Testis (tissue), 3 donors: ENCODE data around the gene GPC2. TPM values are rescaled to one million over a fixed set of nuclear protein-coding genes. Genes with fewer than 3 reads are reported as not detected.

Experiments used
- DNase-seq: peaks from one replicate; pipeline ENCODE4 v3.0.0-alpha.2; 2019
- H3K27ac ChIP-seq, 2 donors: fragments of 200-600 bp; sonication (generic); one replicate each; pipeline ENCODE4 v1.5.1; 2019
- H3K27me3 ChIP-seq: fragments of 200-600 bp; sonication (generic); one replicate; pipeline ENCODE4 v1.5.1; 2019
- H3K36me3 ChIP-seq: fragments of 200-600 bp; sonication (generic); one replicate; pipeline ENCODE4 v1.5.1; 2017; ENCODE audit warnings: low read depth; ENCODE audit errors: missing control alignments
- H3K4me1 ChIP-seq: fragments of 200-600 bp; sonication (generic); one replicate; pipeline ENCODE4 v1.5.1; 2019
- H3K4me3 ChIP-seq, 2 donors: fragments of 200-600 bp; sonication (generic); one replicate each; pipeline ENCODE4 v1.5.1; 2017 to 2019
- H3K9me3 ChIP-seq: fragments of 200-600 bp; sonication (generic); one replicate; pipeline ENCODE4 v1.5.1; 2017
- CTCF ChIP-seq, 3 experiments: fragments of 450-650 bp in 2 of 3; fragments of 200-600 bp in 1 of 3; sonication (generic) in 1 of 3; IDR thresholded peaks; one replicate each; pipeline ENCODE4 v1.5.1; 2016 to 2019; ENCODE audit warnings: antibody characterized with exemption in 3 of 3, mild to moderate bottlenecking in 2 of 3, moderate library complexity in 1 of 3
- POLR2A ChIP-seq: fragments of 450-650 bp; IDR thresholded peaks from one replicate; pipeline ENCODE4 v1.6.1; 2017; ENCODE audit warnings: antibody characterized with exemption, mild to moderate bottlenecking, moderate library complexity
- WGBS, 2 donors: methylation state at CpG; one replicate each; pipeline ENCODE4 v1.1.5; 2018; 5-methylcytosine and 5-hydroxymethylcytosine counted together
- intact Hi-C: fragments of 100-400 bp; cut with DNase I; formaldehyde crosslinking; loops from one replicate; pipeline ENCODE4 v1.15.1; 2023; ENCODE audit warnings: low total_unique reads
- polyA plus RNA-seq: library from polyadenylated mRNA; stranded (reverse); fragments of 350-450 nt; fragmentation: Illumina TruSeq; extraction: RNeasy Lipid Tissue Mini Kit (QIAGEN cat#74804); gene quantifications from one replicate; pipeline ENCODE4 v1.2.3, GENCODE V29; 2014; ENCODE audit warnings: low read depth, low replicate concordance; ENCODE audit not compliant: insufficient read depth
- total RNA-seq, 2 donors: library from RNA; depleted of rRNA; stranded (reverse); fragments of >200 nt; gene quantifications; one replicate each; pipeline ENCODE4 v1.2.3, GENCODE V29; 2016

The GPC2 gene
- total and polyA plus RNA-seq, 3 donors from 2014 or later = 12.7 to 20.7 (median 17.7) TPM

GRCh38 chr7:100157334-100158228, 19.6 kb downstream of the GPC2 start:
- no peaks in the 10 kb centered on the region for H3K36me3 ChIP-seq
- peak overlapping the region; percentile 73 to 77 for H3K27ac ChIP-seq
- WGBS, 2 donors = 17 to 21% methylated on average over 16 to 32 of the region's 32 CpGs
- intact Hi-C loops = no loop called here
- TF ChIP-seq CTCF (IDR thresholded peaks at IDR 0.05) = peak in 1 of 3 experiments; percentile 5
- TF ChIP-seq POLR2A = no peak
- peak overlapping the region; percentile 86 to 98 for H3K4me3 ChIP-seq
- no peaks in the 10 kb centered on the region for H3K9me3 ChIP-seq
- no peaks in the 10 kb centered on the region for H3K27me3 ChIP-seq
- DNase-seq = peak; percentile 57
- H3K4me1 ChIP-seq = peaks cover 8% of the 10 kb centered on the region

- TF ChIP-seq CTCF (IDR thresholded peaks at IDR 0.05) (no peak), POLR2A (no peak)
- Histone ChIP-seq H3K9me3 (no peaks in the 10 kb centered on the region), H3K36me3 (no peaks in the 10 kb centered on the region), H3K4me1 (peaks cover 8% of the 10 kb centered on the region), H3K4me3 (no peak overlapping the region), H3K27me3 (no peaks in the 10 kb centered on the region), H3K27ac (peak overlapping the region in 1 of 2 donors; percentile 6)
- DNase-seq = no peak
- intact Hi-C loops = no loop called here
- WGBS, 2 donors = 52 to 72% methylated on average over 5 of the region's 5 CpGs
Observed at GRCh38 chr7:100157069-100157333, 20.2 kb downstream of the GPC2 start.

- Histone ChIP-seq H3K27ac (peak overlapping the region in 1 of 2 donors; percentile 6), H3K27me3 (no peaks in the 10 kb centered on the region), H3K4me3 (no peak overlapping the region), H3K9me3 (no peaks in the 10 kb centered on the region), H3K4me1 (peaks cover 8% of the 10 kb centered on the region), H3K36me3 (no peaks in the 10 kb centered on the region)
- whole genome bisulfite sequencing, 2 donors = 69 to 77% methylated on average over 16 of the region's 16 CpGs
- DNase-seq = no peak
- intact Hi-C loops = no loop called here
- TF ChIP-seq CTCF (IDR thresholded peaks at IDR 0.05) = no peak
Observed at GRCh38 chr7:100156331-100157068, 20.7 kb downstream of the GPC2 start.

- Histone ChIP-seq H3K4me3 (no peak overlapping the region), H3K27me3 (no peaks in the 10 kb centered on the region), H3K36me3 (no peaks in the 10 kb centered on the region), H3K27ac (no peak overlapping the region), H3K9me3 (no peaks in the 10 kb centered on the region), H3K4me1 (peaks cover 8% of the 10 kb centered on the region)
- DNase-seq = no peak
- no peak for TF ChIP-seq CTCF (IDR thresholded peaks at IDR 0.05)
- TF ChIP-seq POLR2A = no peak
- intact Hi-C loops = no loop called here
- 79 to 81% methylated on average over 20 of the region's 20 CpGs for WGBS, 2 donors
Observed at GRCh38 chr7:100155553-100156317, 21.4 kb downstream of the GPC2 start.
